SK-N-MC (cell line): ENCODE results near the gene METTL24.

Experiments used
- EZH2 ChIP-seq: fragments of 200-600 bp; sonication (generic); IDR thresholded peaks from one replicate; pipeline ENCODE4 v1.6.1; 2017; ENCODE audit warnings: antibody characterized with exemption
- FOXP2 ChIP-seq: optimal IDR thresholded peaks from 2 replicates; pipeline ENCODE3; 2011; ENCODE audit warnings: mild to moderate bottlenecking, moderate library complexity; ENCODE audit not compliant: insufficient read depth; ENCODE audit errors: extremely low read length, control extremely low read depth
- POLR2AphosphoS5 ChIP-seq: IDR thresholded peaks from 2 replicates; pipeline ENCODE4 v1.6.1; 2012; ENCODE audit warnings: mild to moderate bottlenecking, low read depth, low read length, borderline replicate concordance

DNA sequence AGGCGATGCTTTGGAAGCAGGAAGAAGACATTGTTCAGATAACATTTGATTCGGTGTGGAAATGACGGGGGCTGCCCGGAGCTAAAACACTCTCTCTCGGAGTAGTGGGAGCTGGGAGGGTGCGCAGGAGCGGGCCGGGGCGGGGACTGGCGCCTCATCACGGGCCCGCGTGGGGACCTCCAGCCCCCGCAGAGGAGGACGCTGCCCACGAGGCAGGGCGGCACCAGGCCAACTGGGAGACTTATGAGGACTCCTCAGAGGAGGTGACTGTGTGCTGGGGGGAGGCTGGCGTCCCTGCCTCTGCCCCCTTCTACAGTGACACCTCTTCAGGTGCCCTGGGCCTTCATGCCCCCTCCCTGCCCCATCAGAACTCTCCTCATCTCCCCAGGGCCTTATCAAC lies 42.1 kb upstream of the METTL24 start:
- no peak for TF ChIP-seq EZH2
- no peak for TF ChIP-seq POLR2AphosphoS5
- TF ChIP-seq FOXP2, result no peak
